Measurements from ENCODE around the gene ZBTB9.
"Not testable (repeated sequence)": the region's sequence is repeated elsewhere in the genome, so short reads cannot be mapped to it uniquely, and the experiment has no call there.

The ZBTB9 gene

DNA sequence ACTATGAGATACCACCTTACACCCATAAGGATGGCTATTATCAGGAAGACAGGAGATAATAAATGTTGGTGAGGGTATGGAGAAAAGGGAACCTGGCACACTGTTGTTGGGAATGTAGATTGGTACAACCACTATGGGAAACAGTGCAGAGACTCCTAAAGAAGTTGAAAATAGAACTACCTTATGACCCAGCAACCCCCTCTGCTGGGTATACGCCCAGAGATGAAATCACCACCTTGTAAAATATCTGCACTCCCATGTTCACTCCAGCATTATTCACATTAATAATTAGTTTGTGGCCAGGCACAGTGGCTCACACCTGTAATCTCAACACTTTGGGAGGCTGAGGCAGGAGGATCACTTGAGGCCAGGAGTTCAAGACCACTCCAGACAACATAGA lies 26.8 kb downstream of the ZBTB9 start:
- ChIA-PET CTCF (interaction anchor here (1.0 kb wide), 1 partner anchor 11 kb away, joined by 3 read pairs; no protein-coding TSS in a partner anchor), POLR2A (no interaction called here)
- TF ChIP-seq, protein P1, sequence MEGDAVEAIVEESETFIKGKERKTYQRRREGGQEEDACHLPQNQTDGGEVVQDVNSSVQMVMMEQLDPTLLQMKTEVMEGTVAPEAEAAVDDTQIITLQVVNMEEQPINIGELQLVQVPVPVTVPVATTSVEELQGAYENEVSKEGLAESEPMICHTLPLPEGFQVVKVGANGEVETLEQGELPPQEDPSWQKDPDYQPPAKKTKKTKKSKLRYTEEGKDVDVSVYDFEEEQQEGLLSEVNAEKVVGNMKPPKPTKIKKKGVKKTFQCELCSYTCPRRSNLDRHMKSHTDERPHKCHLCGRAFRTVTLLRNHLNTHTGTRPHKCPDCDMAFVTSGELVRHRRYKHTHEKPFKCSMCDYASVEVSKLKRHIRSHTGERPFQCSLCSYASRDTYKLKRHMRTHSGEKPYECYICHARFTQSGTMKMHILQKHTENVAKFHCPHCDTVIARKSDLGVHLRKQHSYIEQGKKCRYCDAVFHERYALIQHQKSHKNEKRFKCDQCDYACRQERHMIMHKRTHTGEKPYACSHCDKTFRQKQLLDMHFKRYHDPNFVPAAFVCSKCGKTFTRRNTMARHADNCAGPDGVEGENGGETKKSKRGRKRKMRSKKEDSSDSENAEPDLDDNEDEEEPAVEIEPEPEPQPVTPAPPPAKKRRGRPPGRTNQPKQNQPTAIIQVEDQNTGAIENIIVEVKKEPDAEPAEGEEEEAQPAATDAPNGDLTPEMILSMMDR (IDR thresholded peaks at IDR 0.05; ENCODE audit: control extremely low read depth, extremely low read depth, low read depth, missing control alignments) = no peak
- DNase-seq (ENCODE audit: extremely low spot score) = no peak

DNA sequence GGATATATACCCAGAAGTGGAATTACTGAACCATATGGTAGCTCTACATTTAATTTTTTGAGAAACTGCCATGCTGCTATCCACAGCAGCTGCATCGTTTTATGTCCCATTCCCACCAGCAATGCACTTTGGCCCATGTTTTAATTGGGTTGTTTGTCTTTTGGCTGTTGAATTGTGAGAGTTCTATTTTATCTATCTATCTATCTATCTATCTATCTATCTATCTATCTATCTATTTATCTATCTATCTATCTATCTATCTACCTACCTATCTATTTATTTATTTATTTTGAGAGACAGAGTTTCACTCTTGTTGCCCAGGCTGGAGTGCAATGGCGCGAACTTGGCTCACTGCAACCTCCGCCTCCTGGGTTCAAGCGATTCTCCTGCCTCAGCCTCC lies 28.2 kb downstream of the ZBTB9 start:
- POLR2A ChIA-PET; CTCF ChIA-PET; DNase-seq (ENCODE audit: extremely low spot score): not testable (repeated sequence)

DNA sequence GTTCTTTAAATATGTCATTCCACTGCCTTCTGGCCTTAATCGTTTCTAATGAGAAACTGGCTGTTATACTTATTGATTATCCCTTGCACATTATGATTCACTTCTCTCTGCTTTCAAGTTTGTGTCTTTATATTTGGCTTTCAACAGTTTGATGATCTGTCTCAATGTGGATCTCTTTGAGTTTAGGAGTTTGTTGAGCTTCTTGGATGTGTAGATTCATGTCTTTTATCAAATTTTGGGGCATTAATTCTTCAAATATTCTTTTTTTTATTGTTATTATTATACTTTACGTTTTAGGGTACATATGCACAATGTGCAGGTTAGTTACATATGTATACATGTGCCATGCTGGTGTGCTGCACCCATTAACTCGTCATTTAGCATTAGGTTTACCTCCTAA lies 29.3 kb downstream of the ZBTB9 start:
- no peak for DNase-seq (ENCODE audit: extremely low spot score)
- CTCF ChIA-PET = no interaction called here
- POLR2A ChIA-PET = no interaction called here
- TF ChIP-seq, protein P1 (IDR thresholded peaks at IDR 0.05; ENCODE audit: control extremely low read depth, extremely low read depth, low read depth, missing control alignments) = no peak

DNA sequence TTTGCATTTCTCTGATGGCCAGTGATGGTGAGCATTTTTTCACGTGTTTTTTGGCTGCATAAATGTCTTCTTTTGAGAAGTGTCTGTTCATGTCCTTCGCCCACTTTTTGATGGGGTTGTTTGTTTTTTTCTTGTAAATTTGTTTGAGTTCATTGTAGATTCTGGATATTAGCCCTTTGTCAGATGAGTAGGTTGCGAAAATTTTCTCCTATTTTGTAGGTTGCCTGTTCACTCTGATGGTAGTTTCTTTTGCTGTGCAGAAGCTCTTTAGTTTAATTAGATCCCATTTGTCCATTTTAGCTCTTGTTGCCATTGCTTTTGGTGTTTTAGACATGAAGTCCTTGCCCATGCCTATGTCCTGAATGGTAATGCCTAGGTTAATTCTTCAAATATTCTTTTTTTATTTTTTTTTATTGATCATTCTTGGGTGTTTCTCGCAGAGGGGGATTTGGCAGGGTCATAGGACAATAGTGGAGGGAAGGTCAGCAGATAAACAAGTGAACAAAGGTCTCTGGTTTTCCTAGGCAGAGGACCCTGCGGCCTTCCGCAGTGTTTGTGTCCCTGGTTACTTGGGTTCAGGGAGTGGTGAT lies 30.4 kb downstream of the ZBTB9 start:
- POLR2A ChIA-PET; CTCF ChIA-PET; DNase-seq (ENCODE audit: extremely low spot score): not testable (repeated sequence)

DNA sequence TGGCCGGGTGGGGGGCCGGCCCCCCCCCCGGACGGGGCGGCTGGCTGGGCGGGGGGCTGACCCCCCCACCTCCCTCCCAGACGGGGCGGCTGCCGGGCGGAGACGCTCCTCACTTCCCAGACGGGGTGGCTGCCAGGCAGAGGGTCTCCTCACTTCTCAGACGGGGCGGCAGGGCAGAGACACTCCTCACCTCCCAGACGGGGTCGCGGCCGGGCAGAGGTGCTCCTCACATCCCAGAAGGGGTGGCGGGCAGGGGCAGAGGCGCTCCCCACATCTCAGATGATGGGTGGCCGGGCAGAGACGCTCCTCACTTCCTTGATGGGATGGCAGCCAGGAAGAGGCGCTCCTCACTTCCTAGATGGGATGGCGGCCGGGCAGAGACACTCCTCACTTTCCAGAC lies 31.3 kb downstream of the ZBTB9 start:
- POLR2A ChIA-PET; CTCF ChIA-PET; DNase-seq (ENCODE audit: extremely low spot score): not testable (repeated sequence)

DNA sequence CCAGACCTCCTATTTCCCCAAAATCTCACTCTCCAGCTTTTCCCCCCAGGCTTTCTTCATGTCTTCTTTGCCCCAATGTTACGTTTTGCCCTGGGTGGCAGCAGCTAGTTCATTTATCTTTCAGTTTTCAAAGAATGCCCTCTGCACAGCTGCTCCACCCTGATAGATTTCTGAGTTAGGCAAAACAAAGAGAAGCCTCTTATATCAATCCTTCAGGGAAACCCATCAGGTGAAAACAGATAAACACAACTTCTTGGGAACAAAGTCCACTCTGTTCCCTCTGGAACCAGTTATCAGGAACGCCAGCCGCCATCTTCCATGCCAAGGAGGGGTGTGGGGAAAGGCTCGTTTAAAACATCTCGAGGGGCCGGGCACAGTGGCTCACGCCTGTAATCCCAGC lies 34.0 kb downstream of the ZBTB9 start:
- no peak for DNase-seq (ENCODE audit: extremely low spot score)
- CTCF ChIA-PET = no interaction called here
- TF ChIP-seq, protein P1 (IDR thresholded peaks at IDR 0.05; ENCODE audit: control extremely low read depth, extremely low read depth, low read depth, missing control alignments) = no peak
- POLR2A ChIA-PET = no interaction called here

DNA sequence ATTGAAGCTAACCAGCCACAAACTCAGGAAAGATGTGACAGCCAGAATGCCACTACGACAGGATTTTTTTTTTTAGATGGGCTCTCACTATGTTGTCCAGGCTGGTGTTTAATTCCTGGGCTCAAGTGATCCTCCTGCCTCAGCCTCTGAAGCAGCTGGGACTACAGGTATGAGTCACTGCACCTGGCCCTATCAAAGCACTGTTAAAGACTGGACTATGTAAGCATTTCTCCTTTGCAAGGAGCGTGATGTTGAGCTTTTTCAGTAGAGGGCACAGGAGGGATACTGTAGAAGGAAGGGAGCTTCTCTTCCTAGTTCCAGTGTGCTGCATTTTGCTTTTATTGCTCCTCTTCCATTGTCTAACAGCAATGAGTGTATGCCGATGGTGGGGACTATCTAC lies 35.8 kb downstream of the ZBTB9 start:
- ChIA-PET CTCF (interaction anchor here (0.7 to 0.9 kb wide), 2 partner anchors 21 to 62 kb away, joined by 3 read pairs; no protein-coding TSS in a partner anchor), POLR2A (interaction anchor here (0.8 kb wide), 1 partner anchor 81 kb away, joined by 3 read pairs; no protein-coding TSS in a partner anchor)
- TF ChIP-seq, protein P1 (IDR thresholded peaks at IDR 0.05; ENCODE audit: control extremely low read depth, extremely low read depth, low read depth, missing control alignments) = no peak
- no peak for DNase-seq (ENCODE audit: extremely low spot score)

DNA sequence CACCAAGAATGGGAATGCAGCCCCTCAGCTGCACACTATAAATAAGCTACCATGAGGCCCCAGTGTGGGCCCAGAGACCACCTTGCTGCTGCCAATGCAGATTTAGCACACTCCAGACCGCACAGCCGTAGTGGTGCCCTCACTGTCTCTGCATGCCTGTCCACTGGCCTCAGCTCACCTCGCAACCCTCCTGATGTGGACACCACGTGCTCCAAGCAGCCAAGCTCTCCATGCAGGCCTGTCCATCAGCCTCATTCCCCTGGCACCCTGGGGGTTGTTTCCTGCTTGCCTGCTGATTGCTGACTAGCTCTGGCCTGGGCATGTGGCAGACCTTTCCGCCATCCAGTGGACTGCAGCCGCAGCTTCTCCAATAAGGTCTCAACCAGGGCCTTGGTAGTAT lies 36.2 kb downstream of the ZBTB9 start:
- DNase-seq (ENCODE audit: extremely low spot score) = no peak
- TF ChIP-seq, protein P1 (IDR thresholded peaks at IDR 0.05; ENCODE audit: control extremely low read depth, extremely low read depth, low read depth, missing control alignments) = no peak
- ChIA-PET CTCF (interaction anchor here (0.7 to 1.3 kb wide), 3 partner anchors 21 to 62 kb away, joined by 3 read pairs; no protein-coding TSS in a partner anchor), POLR2A (no interaction called here)
